T-helper 2 cell treated with Interferon-gamma antibody and Interleukin-4, amounts not matched to agents 100 ng/mL and 5 ng/mL, for 36 hours (primary cell): ENCODE data around the gene ITGAD. TPM values are rescaled to one million over a fixed set of nuclear protein-coding genes. Genes with fewer than 3 reads are reported as not detected.

Experiments used
- intact Hi-C: fragments of 100-400 bp; cut with micrococcal nuclease; formaldehyde crosslinking; loops from one replicate; pipeline ENCODE4 v1.15.1; 2023
- total RNA-seq: library from RNA; stranded (reverse); gene quantifications from 2 replicates; pipeline ENCODE4 v1.2.3, GENCODE V29; 2022

ITGAD gene
- total RNA-seq, 1 donor from 2014 or later = 0.27 TPM

GRCh38 chr16:31473264-31473984 lies 80.3 kb downstream of the ITGAD start:
- intact Hi-C loops = no loop called here

- intact Hi-C loops = no loop called here
Measured at GRCh38 chr16:31474173-31474714, 81.1 kb downstream of the ITGAD start.

GRCh38 chr16:31474773-31475738 lies 81.9 kb downstream of the ITGAD start:
- intact Hi-C loops = no loop called here

GRCh38 chr16:31475946-31476302 lies 82.8 kb downstream of the ITGAD start:
- intact Hi-C loops = loop anchor here (2.0 kb wide), 2 partner anchors 15 to 31 kb away; no protein-coding TSS in a partner anchor

Other genes with a start within 250 kb of the ITGAD start
- gene PRSS36, start 243.3 kb upstream of the ITGAD start, total RNA-seq = 1.3 TPM in 2 replicates
- 764 and 794 TPM in 2 replicates for gene FUS, start 213.2 kb upstream of the ITGAD start, total RNA-seq
- 66.7 and 72.4 TPM in 2 replicates for gene PYCARD, start 190.6 kb upstream of the ITGAD start, total RNA-seq
- gene TRIM72, start 179.2 kb upstream of the ITGAD start, total RNA-seq = not detected in 2 replicates
- not detected in 2 replicates for gene PYDC1, start 176.2 kb upstream of the ITGAD start, total RNA-seq
- gene ITGAM, start 133.4 kb upstream of the ITGAD start, total RNA-seq = 48.3 and 53.1 TPM in 2 replicates
- 41.7 and 42.7 TPM in 2 replicates for gene ITGAX, start 38.2 kb upstream of the ITGAD start, total RNA-seq
- gene COX6A2, start 35.0 kb downstream of the ITGAD start, total RNA-seq = not detected in 2 replicates
- gene ZNF843, start 49.5 kb downstream of the ITGAD start, total RNA-seq = 0.09 and 0.43 TPM in 2 replicates
- gene ARMC5, start 66.2 kb downstream of the ITGAD start, total RNA-seq = 13.6 and 14.6 TPM in 2 replicates
- 0.18 and 0.64 TPM in 2 replicates for gene TGFB1I1, start 78.8 kb downstream of the ITGAD start, total RNA-seq
- not detected in 2 replicates for gene SLC5A2, start 89.8 kb downstream of the ITGAD start, total RNA-seq
- gene RUSF1, start 115.1 kb downstream of the ITGAD start, total RNA-seq = 37.6 and 42.7 TPM in 2 replicates
- gene AHSP, start 134.6 kb downstream of the ITGAD start, total RNA-seq = not detected in 2 replicates